ENCODE measurements around the gene SEC16B. TPM values are rescaled to one million over a fixed set of nuclear protein-coding genes. Genes with fewer than 3 reads are reported as not detected.

The SEC16B gene, protein sequence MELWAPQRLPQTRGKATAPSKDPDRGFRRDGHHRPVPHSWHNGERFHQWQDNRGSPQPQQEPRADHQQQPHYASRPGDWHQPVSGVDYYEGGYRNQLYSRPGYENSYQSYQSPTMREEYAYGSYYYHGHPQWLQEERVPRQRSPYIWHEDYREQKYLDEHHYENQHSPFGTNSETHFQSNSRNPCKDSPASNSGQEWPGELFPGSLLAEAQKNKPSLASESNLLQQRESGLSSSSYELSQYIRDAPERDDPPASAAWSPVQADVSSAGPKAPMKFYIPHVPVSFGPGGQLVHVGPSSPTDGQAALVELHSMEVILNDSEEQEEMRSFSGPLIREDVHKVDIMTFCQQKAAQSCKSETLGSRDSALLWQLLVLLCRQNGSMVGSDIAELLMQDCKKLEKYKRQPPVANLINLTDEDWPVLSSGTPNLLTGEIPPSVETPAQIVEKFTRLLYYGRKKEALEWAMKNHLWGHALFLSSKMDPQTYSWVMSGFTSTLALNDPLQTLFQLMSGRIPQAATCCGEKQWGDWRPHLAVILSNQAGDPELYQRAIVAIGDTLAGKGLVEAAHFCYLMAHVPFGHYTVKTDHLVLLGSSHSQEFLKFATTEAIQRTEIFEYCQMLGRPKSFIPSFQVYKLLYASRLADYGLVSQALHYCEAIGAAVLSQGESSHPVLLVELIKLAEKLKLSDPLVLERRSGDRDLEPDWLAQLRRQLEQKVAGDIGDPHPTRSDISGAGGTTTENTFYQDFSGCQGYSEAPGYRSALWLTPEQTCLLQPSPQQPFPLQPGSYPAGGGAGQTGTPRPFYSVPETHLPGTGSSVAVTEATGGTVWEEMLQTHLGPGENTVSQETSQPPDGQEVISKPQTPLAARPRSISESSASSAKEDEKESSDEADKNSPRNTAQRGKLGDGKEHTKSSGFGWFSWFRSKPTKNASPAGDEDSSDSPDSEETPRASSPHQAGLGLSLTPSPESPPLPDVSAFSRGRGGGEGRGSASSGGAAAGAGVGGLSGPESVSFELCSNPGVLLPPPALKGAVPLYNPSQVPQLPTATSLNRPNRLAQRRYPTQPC
- not detected for total RNA-seq

DNA sequence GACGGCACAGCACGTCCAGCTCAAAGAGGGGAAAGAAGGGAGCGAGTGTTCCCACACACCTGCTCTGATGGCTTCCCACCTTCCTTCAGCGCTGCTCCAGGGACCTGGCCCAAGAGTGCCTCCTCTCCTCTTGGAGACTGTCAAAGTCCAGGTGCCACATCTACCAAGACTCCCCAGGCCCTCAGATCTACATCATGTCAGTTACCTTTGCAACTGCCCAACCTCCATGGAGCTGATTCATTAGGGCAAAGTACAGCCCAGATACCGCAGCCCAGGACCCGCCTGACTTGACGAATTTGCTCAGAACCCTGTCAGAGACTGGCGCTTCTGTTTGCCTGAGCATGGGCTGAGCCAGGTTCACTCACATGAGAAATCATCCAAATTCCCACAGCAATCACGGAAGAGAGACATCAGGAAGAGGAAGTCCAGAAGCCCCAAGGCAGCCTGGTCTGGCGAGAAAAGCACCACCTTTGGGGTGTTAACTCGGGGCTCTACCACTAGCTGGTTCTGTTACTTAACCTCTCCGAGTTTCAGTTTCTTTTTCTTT, at the start of gene SEC16B:
SEC16B (minus strand) TSS at position 234 of the 547 bp plus-strand sequence. CDS start 2,077 bp downstream, outside the sequence.
- Mint-ChIP-seq H3K27ac (no peak within 1 kb of the TSS), H3K4me3 (no peak within 1 kb of the TSS), H3K27me3 (no peaks in the 10 kb centered on the region), H3K36me3 (no peaks in the 10 kb centered on the region), H3K4me1 (no peaks in the 10 kb centered on the region), H3K9me3 (no peaks in the 10 kb centered on the region)
- no peak for DNase-seq

DNA sequence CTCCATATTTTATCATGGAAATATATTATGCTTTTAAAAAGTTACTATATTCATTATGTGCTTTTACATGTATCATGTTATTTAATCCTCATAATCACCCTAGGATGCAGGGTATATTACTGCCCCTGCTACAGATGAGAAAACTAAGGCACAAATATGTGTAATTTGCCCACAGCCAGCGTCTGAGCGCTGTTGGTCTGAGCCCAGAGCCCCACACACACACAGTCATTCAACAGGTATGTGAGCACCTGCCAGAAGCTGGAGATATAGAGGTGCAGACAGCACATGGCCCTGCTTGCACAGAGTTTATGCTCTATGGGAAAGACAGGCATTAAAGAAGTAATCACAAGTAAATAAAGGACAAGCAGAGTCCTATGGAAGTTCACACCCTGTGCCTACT, 49.8 kb upstream of the SEC16B start:
- Mint-ChIP-seq H3K27me3 (peaks cover 12% of the 10 kb centered on the region), H3K9me3 (peaks cover 4% of the 10 kb centered on the region), H3K27ac (no peak overlapping the region), H3K4me3 (no peak overlapping the region), H3K4me1 (no peaks in the 10 kb centered on the region), H3K36me3 (no peaks in the 10 kb centered on the region)
- DNase-seq: no peak

DNA sequence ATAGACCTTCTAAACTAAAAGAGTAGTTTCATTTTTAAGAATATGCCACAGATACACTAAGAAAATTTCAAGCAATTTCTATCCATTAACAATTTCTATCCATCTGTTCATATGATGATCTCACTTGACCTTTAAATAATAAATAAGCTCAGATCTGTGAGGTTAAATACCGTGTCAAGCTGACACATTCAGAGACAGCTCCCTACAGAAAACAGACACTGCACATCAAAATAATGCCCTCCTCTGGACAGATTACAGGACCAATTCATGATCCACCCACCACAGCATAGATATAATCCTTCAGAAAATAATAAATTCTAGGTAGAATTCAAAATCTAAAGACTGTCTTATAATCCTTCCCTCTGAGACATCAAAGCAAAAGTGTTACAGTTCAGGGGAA, 49.4 kb upstream of the SEC16B start:
- H3K27me3 Mint-ChIP-seq: peaks cover 12% of the 10 kb centered on the region
- H3K9me3 Mint-ChIP-seq: peaks cover 4% of the 10 kb centered on the region
- H3K4me3 Mint-ChIP-seq: no peak overlapping the region
- no peak overlapping the region for H3K27ac Mint-ChIP-seq
- no peak for DNase-seq
- H3K4me1 Mint-ChIP-seq: no peaks in the 10 kb centered on the region
- no peaks in the 10 kb centered on the region for H3K36me3 Mint-ChIP-seq

DNA sequence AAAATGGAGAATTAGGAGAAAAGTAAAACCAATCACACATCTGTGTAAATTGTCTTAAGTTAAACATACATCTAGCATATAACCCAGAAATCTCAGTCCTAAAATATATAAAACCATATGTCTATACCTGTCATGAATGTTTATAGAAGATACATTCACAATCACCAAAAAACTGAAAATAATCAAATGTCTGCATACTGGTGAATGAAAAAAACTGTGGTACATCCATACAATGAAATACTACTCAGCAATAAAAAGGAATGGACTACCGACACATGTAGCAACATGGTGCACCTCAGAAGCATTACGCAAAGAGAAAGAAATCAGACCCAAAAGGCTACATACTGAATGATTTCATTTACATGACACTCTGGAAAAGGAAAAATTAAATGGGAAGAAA, 47.7 kb upstream of the SEC16B start:
- DNase-seq: no peak
- no peak overlapping the region for H3K4me3 Mint-ChIP-seq
- no peaks in the 10 kb centered on the region for H3K36me3 Mint-ChIP-seq
- H3K4me1 Mint-ChIP-seq: no peaks in the 10 kb centered on the region
- peaks cover 12% of the 10 kb centered on the region for H3K27me3 Mint-ChIP-seq
- peaks cover 4% of the 10 kb centered on the region for H3K9me3 Mint-ChIP-seq
- no peak overlapping the region for H3K27ac Mint-ChIP-seq

DNA sequence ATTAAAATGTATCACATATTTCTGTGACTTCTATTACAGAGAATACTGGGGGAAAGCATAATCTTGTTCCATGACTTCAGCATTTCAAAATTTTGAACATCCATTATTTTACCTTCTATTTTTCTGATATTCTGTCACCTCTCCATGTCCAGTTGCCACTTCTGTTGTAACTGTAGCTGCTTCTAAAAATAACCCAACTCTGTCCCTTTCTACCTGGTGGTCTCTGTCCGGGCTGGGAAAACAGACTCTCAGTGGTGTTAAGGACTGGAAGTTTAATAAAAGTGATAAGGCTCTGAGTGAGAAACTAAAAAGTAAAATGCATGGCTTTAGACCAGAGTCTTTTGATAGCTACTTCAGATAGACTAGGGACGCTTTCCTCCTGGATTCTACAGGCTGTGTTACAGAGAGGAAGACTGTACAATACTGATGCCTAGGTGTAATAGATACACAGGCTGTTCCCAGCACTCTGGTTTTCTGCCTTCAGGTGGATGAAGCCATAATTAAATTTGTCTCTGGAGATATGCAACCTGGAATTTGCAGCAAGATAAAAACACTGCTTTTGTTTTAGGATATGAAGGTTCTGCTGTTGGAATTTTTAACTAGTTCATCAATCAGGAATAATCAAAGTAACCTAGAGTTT, 42.1 kb upstream of the SEC16B start:
- no peak overlapping the region for H3K27ac Mint-ChIP-seq
- no peaks in the 10 kb centered on the region for H3K27me3 Mint-ChIP-seq
- no peak for DNase-seq
- no peaks in the 10 kb centered on the region for H3K36me3 Mint-ChIP-seq
- no peak overlapping the region for H3K4me3 Mint-ChIP-seq
- H3K4me1 Mint-ChIP-seq: no peaks in the 10 kb centered on the region
- no peaks in the 10 kb centered on the region for H3K9me3 Mint-ChIP-seq

DNA sequence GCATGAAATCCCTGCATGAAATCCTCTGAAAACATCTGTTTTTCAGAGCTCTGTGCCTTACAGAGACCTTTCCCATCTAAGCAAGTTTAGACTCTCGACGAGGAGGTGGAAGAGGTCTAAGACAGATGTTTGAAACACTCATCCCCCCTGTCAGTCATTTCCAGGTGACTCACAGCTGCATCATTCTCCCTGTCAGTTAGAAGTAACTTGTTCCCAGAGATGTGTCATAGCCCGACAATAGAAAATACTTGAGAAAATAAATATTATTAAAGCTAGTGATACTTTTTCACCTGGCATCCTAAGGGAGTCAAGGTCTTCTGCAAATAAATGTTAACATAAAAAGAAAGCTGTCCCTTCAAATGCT, 41.6 kb upstream of the SEC16B start:
- Mint-ChIP-seq H3K36me3 (no peaks in the 10 kb centered on the region), H3K4me3 (no peak overlapping the region), H3K27me3 (no peaks in the 10 kb centered on the region), H3K27ac (no peak overlapping the region), H3K9me3 (no peaks in the 10 kb centered on the region), H3K4me1 (no peaks in the 10 kb centered on the region)
- DNase-seq: no peak

DNA sequence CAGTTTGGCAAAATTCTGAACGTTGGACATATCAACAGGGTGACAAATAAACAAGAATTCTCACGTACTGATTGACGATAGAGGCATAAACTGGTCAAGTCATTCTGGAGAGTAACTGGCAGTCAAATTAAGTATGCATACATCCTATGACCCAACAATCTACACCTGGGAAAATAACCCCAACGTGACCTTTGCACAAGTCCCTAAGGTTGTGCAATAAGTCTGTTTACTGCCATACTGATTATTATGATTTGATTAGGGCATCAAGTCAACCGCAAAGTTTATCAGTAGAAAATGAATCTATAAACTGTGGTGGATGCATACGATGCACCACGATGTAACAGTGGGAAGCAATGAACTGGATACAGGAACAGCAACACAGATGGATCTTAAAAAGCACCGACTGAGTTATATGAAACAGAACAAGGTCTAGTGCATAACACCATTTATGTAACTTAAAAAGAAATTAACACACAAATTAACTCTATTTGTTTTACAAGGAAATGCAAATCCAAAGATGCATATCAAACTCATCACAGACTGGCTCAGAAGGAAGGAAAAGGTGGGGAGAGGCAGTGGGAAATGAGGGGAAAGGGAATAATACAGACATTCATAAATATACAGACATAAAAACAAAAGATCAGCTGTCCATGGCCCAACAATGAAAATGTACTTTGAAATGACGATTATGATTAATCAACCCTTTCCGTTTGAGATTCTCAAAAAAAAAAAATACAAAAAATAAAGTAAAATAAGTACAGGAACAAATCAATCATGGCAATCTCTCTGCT, 41.0 kb upstream of the SEC16B start:
- no peak for DNase-seq
- H3K9me3 Mint-ChIP-seq: no peaks in the 10 kb centered on the region
- no peaks in the 10 kb centered on the region for H3K4me1 Mint-ChIP-seq
- H3K27me3 Mint-ChIP-seq: no peaks in the 10 kb centered on the region
- H3K4me3 Mint-ChIP-seq: no peak overlapping the region
- H3K27ac Mint-ChIP-seq: no peak overlapping the region
- no peaks in the 10 kb centered on the region for H3K36me3 Mint-ChIP-seq

DNA sequence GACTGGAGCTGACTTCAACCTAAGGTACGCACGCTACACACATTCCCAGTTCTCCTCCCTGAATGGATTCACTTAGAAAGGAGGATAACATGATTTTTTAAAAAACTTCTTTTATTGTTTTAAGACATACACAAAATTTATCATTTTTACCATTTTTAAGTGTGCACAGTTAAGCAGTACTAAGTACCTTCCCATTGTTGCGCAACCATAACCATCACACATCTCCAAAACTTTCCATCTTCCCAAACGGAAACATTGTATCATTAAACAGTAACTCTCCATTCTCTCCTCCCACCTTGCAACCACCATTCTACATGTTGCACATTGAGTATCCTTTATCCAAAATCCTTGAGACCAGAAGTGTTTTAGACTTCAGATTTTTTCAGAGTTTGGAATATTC, 36.2 kb upstream of the SEC16B start:
- H3K4me3 Mint-ChIP-seq: no peak overlapping the region
- H3K27me3 Mint-ChIP-seq: no peaks in the 10 kb centered on the region
- no peaks in the 10 kb centered on the region for H3K36me3 Mint-ChIP-seq
- no peak overlapping the region for H3K27ac Mint-ChIP-seq
- no peak for DNase-seq
- no peaks in the 10 kb centered on the region for H3K4me1 Mint-ChIP-seq
- no peaks in the 10 kb centered on the region for H3K9me3 Mint-ChIP-seq

DNA sequence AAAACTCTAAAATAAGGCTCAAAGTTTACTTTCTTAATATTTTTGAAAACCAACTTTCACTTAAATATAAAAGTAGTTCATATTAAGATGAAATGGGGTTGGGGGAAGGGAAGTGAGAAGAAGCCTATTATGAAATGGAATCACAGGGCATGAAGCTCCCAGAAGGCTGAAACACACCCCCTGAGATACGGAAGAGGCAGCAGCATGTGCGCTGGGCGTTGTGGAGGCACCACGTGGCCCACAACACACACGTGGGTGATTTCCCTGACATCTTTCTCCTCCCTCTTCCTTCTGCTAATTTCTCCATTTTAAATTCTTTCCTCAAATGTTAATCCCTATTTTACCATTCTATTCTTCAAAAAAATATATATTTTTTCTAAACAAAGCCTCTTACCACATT, 35.6 kb upstream of the SEC16B start:
- Mint-ChIP-seq H3K9me3 (no peaks in the 10 kb centered on the region), H3K4me3 (no peak overlapping the region), H3K27ac (no peak overlapping the region), H3K36me3 (no peaks in the 10 kb centered on the region), H3K27me3 (no peaks in the 10 kb centered on the region), H3K4me1 (no peaks in the 10 kb centered on the region)
- no peak for DNase-seq

DNA sequence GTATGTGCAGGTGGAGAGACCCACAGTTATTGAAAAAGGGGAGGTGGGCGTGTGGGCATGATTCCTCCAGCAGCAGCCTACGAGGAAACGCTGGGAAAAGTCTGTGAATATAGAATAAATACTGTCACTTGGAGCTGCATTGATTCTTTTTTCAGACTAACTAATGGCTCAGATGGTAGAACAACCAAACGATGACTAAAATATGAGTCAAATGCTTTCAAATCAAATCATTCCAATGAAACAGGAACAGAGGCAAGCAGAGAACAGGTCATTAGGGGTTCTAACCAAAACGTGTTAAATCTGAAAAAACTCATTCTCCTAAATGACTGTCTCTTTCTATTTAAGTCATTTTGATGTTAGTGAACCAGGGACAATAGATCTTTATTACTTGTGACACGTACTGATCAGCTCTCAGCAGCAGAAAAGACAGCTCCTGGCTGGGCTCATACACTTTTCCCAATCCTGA, 35.1 kb upstream of the SEC16B start:
- DNase-seq: no peak
- Mint-ChIP-seq H3K4me1 (no peaks in the 10 kb centered on the region), H3K9me3 (no peaks in the 10 kb centered on the region), H3K27ac (no peak overlapping the region), H3K27me3 (no peaks in the 10 kb centered on the region), H3K4me3 (no peak overlapping the region), H3K36me3 (no peaks in the 10 kb centered on the region)

DNA sequence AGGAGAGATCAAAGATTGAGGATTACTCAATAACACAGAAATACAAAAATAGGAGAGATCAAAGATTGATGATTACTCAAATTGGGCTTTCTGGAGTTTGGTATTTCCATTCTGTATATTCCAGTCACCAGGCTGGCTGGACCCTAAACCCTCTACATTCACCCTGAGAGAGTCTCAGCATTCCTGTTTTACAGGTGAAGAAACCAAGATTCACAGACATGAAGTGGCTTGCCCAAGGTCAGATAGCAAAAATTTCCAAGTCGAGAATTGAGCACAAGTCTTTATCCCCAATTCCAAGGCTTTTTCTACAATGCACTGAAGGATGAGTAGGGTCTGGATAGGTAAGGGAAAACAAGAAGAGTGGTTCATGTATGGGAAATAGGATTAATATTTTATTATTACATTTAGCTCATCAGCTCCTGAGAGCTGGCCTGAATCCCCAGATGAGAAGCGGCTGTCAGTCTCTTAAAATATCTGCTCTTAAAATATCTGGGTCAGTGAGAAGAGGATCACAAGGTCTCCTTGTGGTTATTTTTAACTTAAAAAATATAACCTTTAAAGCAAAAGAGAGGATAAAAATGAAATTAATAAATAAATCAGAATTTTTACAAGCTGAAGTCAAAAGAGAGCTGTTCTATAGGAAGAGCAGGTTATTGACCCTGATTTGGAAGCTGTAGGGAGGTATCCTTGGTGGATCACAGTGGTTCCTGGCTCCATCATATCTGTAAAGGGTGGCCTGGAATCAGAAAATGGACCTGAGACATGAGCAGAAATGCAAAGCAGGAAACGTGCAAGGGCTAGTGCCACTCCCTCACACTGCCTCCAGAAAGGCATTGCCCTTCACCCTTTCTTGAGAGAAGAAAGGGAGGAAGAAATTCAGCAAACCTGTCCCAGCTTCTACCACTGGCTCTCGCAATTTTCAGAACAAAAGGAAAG, 29.1 kb upstream of the SEC16B start:
- no peak for DNase-seq
- no peak overlapping the region for H3K27ac Mint-ChIP-seq
- peaks cover 1% of the 10 kb centered on the region for H3K9me3 Mint-ChIP-seq
- H3K4me1 Mint-ChIP-seq: no peaks in the 10 kb centered on the region
- no peaks in the 10 kb centered on the region for H3K27me3 Mint-ChIP-seq
- no peak overlapping the region for H3K4me3 Mint-ChIP-seq
- no peaks in the 10 kb centered on the region for H3K36me3 Mint-ChIP-seq

DNA sequence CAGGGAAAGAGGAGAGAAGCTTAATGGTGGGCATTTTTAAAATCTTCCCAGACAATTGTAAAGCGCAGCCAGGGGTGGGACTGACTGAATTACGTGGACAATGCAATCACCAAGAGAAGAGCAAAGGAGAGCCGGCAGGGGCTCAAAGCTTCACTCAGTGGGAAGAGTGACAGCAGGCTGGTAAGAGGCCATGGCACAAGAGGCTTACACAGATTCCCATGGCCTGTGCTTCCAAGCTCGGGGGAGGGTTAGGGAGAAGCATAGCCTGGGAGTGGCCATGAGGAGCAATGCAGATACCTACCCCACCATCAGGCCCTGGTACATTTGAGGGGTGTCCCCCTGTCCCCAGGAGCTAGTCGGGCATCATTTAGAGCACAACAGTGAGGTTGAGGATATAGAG, 27.1 kb upstream of the SEC16B start:
- Mint-ChIP-seq H3K36me3 (no peaks in the 10 kb centered on the region), H3K27ac (no peak overlapping the region), H3K9me3 (peaks cover 3% of the 10 kb centered on the region), H3K27me3 (no peaks in the 10 kb centered on the region), H3K4me1 (no peaks in the 10 kb centered on the region), H3K4me3 (no peak overlapping the region)
- DNase-seq: no peak

DNA sequence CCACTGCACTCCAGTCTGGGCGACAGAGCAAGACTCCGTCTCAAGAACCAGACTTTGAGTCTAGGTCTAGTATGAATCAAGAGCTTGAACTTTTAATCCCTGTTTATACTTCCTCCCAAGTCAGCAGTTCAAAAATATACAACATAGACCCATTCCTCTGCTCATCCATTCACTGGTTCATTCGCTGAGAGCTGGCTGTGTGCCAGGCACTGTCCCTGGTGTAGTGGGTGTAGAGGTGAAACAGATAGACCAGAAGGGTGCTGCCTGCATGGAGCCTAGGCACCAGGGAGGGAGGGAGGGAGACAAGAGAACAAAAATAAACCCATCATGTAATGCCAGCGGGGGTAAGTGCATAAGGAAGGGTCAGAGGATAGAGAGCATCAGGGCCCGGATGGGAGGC, 25.5 kb upstream of the SEC16B start:
- no peak for DNase-seq
- H3K36me3 Mint-ChIP-seq: no peaks in the 10 kb centered on the region
- no peak overlapping the region for H3K27ac Mint-ChIP-seq
- no peaks in the 10 kb centered on the region for H3K27me3 Mint-ChIP-seq
- peaks cover 4% of the 10 kb centered on the region for H3K9me3 Mint-ChIP-seq
- H3K4me3 Mint-ChIP-seq: no peak overlapping the region
- H3K4me1 Mint-ChIP-seq: no peaks in the 10 kb centered on the region
